ENCODE measurements around the gene TGFBR2.

Gene TGFBR2

DNA sequence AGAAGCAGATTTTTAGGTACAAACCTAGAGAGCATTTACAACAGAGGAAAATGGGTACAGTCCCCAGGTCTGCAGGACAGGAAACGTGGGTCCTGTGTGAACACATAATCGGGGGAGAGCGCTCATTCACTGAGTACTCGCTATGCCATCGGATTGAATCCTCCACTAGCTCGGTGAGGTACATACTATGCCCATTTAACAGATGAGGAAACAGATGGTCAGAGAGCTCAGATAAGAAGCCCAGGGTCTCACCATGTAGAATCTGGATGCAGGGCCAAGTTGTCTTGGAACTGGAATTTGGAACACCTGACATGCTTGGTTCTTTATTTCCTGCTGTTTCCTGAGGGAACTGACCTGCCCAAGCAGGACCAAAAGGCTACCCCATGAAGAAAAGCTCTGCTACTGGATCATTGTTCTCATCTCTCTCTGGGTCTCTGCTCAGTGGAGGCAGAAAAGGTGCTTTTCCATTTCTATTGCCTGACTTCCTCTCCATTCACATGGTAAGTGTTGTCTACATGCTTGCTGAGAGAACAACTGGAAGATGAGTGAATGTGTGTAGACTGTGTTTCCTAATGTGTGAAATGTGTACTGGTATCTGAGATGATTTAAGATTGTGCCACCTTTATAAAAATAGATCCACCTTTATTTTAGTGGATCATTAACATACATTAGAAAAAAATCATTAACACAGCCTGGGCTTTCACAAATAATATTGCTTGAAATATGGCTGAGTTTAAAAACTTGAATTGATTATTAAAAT lies 89.1 kb downstream of the TGFBR2 start:
- DNase-seq, result no peak

DNA sequence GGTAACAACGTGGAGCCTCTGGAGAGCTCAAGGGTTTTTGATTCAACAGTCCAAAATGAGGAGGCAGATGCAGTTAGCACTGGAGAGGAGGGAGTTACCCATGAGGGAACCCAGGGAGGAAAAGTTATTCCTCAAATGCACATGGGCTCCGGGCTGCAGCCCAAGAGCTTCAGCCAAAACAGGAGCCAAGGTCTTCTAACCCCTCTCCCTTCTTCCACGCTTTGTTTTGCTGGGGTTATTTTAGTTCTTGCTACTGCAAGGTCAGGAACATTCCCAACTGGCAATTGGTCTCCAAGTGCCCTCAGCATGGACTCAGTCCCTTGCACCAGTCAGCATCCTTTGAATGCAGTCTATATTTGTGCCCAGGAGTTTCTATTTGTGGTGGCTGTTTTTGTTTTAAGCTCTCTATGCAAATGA lies 90.0 kb downstream of the TGFBR2 start:
- DNase-seq, result no peak

DNA sequence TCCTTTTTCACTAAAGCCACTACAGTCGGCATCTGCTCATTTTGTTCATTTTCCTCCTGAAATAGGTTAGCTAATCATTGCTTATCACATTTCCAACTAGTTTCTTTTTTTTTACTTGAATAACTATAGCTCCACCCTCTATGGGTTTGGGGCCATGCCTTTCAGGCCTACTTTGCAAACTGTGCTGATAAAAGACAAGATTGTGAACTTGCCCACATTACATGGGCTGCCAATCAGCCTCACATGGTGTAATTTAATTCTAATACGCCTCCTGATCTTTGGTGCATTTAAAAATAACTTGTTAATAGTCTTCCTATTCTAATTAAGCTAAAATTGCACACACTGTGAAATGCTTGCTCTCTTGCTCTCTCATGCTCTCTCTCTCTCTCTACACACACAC lies 90.5 kb downstream of the TGFBR2 start:
- DNase-seq, result no peak

DNA sequence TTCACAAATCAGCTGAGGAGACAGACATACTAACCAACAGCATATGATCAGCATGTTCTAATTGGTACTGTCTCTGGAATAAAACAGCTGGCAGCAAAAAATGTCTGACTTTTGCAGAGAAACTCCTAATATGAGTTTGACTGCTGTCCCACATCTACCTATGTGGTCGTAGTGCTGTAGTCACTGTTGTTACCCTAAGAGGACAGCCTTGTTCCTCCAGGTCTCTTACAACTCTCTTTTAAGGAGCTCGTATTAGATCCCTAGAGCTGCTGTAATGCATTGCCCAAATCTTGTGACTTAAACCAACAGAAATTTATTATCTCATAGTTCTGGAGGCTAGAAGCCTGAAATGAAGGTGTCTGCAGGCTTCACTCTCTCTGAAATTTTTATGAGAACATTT lies 92.1 kb downstream of the TGFBR2 start:
- DNase-seq, result no peak

DNA sequence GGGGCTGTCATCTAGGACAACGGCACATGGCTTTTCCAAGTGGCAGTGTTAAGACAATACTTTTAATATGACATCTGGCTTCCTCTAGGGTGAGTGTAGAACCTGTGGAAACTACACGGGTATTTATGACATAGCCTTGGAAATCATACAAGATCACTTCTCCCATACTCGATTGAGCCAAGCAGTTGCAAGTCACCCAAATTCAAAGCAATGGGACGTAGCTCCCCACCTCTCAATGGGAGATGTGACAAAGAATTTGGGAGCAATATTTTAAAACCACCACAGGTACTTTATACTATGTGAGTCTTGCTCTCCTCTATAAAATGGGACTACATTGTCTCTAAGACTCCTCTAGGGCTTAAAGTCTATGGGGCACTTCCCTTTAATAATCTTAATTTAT lies 93.5 kb downstream of the TGFBR2 start:
- DNase-seq, result no peak

DNA sequence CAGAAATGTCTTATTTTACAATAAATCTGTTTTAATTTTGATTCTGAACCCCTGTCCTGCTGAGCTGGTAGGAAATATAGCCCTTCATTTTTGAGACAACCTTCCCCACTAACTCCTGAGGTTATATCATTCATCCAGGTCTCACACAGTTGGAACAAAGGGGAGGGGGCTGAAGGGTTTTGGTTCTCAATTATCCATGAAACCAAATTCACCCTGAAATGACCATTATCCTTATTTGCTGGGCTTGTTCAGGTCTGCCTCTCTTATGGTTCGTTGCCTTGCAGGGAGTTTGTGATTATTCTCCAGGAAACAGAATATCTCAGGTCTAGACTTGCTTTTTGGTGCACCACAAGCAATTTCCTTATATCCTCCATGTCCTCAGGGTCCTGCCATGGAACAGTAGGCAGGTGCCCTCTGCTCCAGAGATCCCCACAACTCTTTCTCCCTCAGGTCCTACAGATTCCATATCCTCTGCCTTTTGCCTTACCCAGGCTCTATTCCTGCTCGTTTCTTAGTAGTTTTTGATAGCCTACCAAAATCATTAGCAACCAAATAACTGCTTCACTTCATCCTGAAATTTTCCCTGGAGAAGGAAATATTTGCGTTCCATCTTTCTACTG lies 94.4 kb downstream of the TGFBR2 start:
- no peak for DNase-seq

DNA sequence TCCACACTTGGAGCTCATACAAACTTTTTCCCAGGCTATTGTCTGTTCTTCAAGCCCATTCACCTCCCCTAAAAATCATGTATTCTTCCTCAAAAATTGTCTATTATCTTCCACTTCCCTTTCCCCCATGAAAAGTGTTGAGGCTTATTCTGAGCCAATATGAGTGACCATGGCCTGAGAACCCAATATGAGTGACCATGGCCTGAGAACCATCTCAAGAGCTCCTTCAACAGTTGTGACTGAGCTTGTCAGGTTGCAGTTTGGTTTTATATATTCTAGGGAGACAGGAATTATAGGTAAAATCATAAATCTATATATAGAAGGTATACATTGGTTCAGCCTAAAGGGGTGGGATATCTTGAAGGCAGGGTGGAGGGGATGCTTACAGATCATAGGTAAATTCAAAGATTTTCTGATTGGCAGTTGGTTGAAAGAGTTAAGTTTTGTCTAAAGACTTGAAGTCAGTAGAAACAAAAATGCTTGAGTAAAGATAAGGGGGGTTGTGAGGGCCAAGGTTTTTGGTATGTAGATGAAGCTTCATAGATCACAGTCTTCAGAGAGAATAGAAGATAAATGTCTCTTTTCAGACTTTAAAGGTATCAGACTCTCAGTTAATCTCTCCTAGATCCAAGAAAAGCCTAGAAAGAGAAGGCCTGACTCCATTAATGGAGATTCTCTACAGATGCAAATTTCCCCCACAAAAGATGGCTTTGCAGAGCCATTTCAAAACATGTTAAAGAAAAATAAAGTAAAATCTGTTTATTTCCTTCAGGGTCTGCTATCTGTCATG lies 95.8 kb downstream of the TGFBR2 start:
- DNase-seq, result no peak

DNA sequence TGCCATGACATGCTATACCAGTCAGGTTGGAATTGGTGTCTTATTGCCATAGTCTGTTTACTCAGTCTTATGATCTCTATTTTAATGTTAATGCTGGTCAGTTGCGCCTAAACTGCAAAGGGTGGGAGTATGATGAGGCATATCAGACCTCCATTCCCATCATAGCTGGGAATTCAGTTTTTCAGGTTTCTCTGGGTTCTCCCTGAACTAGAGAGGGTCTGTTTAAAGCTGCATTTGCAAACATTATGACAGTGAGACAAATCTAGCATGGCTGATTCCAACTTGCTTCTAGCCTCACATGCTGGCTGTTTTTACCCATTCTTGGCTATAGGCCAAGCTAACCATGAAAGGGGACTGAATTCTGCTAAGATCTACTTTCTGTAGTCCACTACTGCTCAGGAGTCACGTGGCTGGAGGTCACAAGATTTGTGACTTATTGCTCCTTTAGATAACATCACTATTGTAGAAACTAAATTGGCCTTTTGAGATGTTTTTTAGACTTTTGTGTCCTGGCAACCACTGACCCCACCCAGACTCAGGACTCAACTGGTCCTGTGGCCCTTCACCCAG lies 96.5 kb downstream of the TGFBR2 start:
- no peak for DNase-seq

DNA sequence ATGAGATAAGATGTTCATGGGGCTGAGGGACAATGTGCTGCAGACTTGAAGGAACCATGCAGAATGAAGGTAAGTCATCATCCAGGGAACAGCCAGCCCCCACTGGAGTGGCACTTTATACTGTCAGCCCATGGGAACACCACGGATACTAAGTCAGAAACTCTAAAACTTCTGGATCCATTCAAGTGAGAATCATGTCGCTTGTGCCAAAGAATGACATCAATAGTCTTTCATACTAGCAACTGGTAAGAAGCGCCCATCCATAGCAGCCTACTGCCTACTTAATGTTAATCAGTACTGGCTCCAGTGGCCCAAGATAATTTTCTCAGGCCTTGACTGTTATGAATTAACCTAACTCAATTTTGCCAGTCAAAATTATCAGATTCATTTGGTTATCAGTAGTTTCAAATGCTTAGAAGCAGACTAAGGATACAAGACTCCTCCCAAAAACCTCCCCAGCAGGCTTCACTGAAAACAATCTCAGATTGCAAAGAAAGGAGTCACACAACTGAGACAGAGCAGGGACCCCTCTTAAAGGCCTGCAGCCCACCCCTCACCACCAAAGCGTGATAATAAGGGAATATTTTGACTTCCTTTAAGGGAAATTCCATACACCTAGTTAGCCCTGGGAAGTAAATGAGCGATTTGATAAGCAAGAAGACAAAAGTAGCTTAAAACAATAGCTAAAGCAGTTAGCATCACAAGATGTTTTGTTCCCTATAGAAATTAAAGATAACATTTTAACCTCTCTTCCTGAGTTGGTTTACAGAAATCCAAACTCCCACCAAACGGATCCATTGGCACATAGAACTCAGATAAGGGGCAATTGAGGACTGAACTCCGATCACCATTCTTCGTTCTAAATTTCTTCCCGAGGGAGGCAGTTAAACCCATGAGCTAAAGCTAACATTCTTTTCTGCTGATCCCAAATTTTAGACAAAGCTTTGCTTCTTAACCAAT lies 98.8 kb downstream of the TGFBR2 start:
- DNase-seq, result no peak

DNA sequence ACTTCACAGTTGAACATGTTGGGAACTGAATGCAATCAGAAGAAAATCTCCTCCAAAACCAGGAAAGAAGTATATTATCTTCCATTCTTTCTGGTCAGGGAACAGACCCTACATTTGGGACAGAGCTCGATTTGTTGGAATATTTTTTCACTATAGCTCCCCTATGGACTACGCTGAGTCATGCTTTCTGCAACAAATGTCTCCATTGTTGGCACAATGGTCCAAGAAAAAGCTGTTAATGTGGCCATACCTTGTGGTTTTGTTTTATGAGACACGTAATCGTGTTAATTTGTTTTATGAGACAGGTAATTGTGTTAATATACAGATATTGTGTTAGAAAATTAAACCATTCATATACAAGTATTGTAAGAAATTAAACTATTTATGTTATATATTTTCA lies 101.4 kb downstream of the TGFBR2 start:
- DNase-seq, result no peak

DNA sequence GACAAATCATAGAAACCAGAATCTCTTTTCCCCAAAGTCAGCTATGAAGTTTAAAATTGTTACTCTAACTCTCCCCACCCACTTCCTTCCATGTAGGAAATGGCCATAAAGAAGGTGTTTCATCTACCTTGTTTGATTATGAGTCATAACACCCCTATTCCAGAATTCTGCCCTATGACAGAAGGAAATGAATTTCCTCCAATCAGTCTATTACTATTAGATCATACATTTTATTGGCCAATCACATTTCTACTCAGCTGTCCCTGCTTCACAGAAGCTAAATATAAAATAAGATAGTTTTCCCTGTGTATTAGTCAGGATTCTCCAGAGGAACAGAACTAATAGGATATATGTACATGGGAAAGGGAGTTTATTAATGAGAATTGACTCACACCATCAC lies 102.1 kb downstream of the TGFBR2 start:
- no peak for DNase-seq

DNA sequence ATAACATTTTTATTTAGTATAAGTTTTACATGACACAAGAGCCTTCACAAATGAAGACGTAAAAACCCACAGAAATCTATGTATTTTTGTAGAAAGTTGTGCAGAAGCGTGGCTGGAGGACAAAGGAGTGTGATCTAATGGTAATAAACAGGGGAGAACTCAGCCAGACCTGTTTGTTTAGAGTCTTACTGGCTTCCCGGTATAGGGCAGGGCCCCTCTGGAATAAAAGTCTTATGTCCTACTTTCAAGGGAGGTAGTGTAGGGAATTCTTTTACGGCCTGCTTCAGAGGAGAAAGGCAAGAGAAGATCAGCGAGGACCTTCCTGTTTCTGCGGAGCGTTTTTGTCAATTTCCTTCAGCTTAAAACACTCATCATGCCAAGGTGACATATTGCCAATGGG lies 103.6 kb downstream of the TGFBR2 start:
- no peak for DNase-seq

DNA sequence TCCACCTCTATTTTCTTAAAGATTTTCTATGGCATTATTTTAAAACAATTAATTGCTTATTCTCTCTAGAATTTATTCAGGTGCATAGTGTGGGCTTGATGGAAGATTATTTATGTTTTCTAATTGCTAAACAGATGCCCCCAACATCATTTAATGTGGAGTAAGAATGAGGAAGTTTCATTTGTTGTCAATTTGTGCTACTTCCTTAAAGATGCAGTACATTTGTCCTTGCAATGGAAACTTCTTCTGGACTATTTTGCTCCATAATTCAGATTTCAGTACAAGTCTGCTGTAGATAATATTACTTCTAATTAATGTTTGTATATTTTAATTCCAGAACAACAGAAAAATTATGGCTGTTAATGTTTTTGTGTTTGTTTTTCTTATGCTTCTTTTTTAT lies 104.8 kb downstream of the TGFBR2 start:
- no peak for DNase-seq

DNA sequence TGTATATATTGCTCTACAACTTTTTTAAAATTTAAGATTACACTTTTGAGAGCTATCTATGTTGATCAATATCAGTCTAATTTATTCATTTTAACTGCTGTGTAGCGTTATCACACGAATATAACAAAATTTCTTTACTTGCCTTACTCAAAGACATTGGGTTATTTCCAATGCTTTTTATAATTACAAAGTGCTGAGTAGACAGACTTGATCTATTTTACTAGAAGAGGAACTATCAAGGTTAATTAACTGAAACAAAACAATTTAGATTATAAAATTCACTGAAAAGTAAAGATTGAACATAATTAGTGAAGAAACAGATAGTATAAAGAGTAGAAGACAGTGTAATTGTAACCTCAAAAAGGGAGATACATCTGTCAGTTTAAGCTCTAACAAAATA lies 105.5 kb downstream of the TGFBR2 start:
- no peak for DNase-seq

DNA sequence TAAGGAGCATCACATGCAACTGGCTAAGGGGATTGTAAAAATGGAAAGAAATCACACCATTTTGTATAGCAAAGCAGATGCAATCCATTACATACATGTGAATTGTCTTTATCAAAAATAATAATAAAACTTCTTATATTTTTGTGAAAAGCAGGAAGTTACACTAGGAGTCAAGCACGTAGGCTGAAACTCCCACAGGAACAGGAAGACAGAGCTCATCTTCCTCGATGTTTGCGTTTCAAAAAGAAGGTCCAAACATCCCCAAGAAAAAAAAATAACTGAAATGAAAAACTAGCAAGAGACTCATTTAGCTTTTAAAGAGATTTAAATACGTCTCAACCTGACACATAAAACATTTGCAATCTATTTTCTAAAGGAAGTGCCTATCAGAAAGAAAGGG lies 106.6 kb downstream of the TGFBR2 start:
- no peak for DNase-seq

DNA sequence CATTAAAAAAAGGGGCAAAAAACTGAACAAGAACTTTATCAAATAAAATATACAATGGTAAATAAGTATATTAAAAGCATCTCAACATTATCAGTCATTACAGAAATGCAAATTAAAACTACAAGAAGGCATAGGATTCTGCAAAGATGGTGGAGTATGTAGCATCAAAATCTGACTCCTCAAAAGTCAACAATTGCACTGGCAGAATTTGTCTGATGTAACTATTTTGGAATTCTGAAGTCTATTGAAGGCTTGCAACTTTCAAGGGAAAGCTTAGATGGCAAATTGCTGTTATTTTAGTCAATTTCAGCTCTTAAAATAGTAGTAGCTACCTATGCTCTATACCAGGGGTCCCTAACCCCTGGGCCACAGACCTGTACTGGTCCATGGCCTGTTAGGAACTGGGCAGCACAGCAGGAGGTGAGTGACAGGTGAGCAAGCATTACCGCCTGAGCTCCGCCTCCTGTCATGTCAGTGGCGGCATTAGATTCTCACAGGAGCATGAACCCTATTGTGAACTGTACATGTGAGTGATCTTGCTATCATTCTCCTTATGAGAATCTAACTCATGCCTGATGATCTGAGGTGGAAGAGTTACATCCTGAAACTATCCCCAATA lies 107.6 kb downstream of the TGFBR2 start:
- DNase-seq, result no peak

DNA sequence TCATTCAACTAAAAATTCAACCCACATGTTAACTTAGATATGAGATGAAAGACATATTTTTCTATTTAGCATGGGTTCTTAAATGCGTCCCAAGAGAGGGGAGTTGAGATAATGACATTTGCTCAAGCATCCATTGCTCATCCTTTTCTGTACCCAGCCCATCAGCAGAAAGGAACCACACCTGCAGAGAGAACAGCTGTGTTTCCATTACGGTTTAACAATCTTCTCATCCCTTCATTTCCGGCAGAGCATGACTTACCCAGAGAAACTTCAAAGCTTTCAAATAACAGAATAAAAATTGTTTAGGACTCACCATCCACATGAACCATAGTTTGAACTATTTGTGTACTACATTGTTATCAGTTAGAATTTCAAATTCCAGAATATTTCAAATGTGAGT lies 113.1 kb downstream of the TGFBR2 start:
- no peak for DNase-seq

DNA sequence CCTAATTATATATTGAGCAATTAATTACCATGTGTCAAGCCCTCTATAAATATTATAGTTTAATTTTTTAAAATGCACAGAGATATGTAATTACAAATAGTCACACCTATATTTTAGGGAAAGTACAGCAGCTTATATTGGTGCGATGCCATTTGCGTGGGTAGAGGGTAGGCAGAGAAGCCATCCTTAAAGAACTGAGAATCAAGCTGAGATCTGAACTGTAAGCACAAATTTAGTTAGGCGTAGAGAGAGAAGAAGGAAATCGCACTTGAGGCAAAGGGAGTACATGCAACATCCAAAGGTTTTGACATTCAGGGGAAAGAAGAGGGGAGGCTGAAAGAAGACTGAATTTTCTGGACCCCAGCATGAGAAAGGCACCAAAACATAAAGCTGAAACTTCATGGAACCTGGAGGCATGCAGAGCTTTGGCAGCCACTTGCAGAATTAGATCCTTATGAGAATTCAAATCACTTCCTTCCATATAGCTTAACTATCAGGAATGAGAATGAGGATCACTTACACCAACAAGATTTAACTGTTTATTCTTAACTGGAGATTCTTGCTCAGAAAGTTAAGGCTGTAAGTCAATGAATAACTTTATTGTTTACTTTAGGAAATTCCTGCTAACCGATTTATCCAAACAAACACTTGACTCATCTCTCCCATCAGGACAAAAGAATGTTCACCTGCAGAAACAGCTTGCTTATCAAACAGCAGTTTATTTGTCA lies 114.3 kb downstream of the TGFBR2 start:
- no peak for DNase-seq

DNA sequence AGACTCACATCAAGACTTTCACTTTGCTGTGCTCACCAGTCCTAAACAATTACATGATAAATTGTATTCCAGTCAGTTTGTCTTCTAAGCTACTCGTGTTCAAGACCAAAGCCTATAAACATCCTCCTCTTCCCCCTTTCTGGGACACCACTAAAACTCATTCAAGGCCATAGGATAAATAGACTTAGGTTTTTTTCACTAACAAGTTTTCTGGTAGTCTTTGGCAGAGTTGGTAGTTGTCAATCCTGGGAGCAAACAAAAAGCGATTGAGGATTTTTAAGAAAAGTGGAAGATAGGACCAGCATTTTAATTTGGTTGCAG lies 114.9 kb downstream of the TGFBR2 start:
- no peak for DNase-seq

DNA sequence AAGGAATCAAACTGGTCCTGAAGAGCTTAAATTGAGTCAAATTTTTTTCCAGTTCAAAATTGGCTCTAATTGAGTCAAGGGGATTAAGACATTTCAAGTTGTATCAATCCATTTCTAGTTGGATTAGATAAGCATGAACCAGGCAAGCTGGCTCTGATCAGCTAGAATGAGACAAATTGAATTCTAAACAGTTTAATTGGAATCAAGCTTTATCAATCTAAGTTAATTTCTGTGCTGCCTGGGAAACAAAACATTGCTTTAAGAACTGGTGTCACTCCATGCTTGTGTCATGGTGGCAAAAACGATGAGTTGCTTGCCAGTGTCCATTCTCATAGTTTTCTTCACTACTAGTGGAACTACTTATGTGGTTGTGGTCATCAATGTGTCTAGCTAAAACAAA lies 116.8 kb downstream of the TGFBR2 start:
- DNase-seq, result no peak

DNA sequence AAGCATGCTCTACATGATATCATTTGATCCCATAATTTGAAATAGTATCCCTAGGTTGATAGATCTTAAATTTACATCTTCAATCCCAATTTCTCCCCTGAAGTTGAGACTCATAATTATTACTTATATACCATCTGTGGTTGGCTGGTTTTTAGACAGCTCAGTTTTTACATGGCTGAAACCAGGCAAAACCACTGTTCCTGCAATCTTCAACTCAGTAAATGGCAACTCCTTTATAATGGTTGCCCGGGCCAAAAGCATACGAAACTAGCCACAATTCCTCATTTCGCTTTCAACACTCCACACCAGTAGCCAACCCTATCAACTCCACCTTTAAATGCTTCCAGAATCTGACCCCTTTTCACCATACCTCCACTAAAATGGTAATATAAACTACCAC lies 118.5 kb downstream of the TGFBR2 start:
- DNase-seq, result no peak

DNA sequence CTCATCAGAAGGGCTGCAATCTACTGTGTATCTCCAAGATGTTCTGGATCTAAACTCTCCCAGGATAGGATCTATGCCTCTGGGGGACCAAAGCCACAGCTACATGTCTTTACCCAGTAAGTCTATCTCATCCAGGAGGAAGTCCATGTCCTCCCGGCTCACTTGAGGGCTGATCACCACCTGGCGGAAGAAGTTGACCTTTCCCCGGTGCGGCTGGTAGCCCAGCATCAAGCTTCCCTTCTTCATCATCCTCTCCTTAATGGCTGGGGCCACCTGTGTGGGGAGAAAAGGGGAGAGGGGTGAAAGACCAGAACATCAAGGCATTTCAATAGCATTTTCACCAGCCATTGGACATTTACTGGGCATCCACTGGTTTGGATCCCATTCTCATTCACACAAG lies 121.7 kb downstream of the TGFBR2 start:
- DNase-seq, result no peak
